GM19351 (cell line): ENCODE measurements around the gene SPX.

Experiments used
- ATAC-seq: cut with Tn5 transposase; IDR thresholded peaks from one replicate; pipeline ENCODE4 v1.9.1; 2021; ENCODE audit warnings: mild to moderate bottlenecking, moderate library complexity; ENCODE audit not compliant: unreplicated experiment

Gene SPX

DNA sequence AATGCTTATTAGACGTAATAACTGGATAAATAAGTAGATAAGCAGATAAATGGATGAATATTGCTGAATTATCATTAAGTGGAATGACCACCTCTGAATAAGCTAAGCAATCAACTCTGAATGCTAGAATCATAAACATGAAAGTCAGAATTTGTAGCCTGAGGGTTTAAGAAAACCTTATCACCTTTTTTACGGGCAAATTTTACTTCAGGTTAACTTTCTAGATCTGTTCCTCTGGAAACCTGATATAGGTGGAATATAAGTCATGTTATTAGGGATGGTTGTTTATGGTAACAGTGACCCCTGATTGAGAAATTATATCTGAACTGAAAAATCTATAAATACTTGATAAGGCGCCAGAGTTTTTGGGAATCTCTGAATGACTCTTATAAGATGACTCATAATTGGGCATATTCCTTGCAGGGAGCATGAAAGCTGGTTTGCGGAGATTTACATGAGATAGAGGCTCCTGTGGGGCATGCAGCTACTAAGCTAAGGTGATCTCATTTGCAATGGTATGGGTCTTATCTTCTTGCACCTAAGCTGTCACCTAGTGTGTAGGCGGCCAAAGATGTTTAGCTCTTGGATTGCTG lies 12.1 kb downstream of the SPX start:
- no peak for ATAC-seq

DNA sequence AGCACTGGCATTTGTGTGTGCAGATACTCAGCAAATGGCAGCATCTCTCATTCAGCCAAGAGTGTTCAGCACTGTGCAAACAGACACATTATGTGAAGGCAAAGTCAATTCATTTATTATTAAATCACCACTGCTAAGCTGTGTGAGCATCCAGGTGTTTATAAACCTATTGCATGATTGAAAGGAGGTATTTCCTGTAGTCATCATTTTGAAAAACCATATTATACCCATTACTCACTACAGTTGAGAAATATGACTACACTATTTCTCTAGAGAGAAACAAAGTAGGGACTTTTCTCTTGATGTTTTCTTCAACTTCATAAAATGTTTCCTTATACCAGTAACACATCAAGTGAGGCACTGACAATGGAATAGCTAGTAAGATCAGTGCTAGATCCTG lies 13.7 kb downstream of the SPX start:
- no peak for ATAC-seq

DNA sequence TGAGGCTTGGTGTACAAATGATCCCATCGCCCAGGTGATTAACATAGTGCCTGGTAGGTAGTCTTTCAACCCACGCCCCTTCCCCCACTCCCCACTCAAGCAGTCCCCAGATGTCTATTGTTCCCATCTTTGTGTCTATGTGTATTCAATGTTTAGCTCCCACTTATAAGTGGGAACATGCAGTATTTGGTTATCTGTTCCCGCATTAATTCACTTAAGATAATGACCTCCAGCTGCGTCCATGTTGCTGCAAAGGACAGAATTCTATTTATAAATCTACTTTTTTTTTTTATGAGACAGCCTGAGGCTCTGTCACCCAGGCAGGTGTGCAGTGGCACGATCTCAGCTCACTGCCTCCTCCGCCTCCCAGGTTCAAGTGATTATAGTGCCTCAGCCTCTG lies 15.7 kb downstream of the SPX start:
- ATAC-seq = no peak

DNA sequence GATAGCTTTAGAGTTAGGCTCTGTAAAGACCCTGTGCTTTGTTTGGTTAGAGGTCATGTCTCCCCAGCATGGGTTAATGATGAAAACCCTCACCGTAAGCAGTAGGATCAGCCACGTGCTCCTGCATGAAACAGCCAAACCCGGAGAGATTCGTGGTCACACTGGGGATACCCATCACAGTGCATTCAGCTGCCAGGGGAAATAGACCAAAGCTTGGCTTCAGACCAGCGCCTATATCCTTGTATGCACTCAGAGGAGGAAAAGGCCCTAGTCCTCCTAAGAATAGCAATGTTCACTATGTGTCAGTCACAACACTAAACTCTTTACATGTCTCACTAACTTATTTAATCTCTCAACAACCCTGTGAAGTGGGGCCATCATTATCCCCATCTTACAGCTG lies 16.3 kb downstream of the SPX start:
- ATAC-seq = no peak

DNA sequence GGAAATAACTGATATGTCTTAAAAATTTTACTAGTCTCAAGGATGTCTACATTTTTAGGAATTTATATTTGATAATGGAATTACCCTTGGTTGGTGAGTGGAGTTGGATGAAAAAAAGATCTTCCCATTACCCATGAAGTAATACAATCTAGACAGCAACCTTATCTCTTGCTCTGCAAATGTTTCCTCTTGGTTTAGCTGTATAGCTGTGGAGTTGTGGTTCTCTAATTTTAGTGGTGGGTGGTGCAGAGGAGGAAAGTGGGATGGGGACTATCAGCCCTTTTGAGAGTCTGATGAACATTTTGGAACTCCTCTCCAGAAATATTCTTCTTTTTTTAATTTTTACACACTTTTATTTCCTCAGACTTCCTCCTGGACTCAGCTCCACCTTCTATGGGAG lies 17.1 kb downstream of the SPX start:
- no peak for ATAC-seq

DNA sequence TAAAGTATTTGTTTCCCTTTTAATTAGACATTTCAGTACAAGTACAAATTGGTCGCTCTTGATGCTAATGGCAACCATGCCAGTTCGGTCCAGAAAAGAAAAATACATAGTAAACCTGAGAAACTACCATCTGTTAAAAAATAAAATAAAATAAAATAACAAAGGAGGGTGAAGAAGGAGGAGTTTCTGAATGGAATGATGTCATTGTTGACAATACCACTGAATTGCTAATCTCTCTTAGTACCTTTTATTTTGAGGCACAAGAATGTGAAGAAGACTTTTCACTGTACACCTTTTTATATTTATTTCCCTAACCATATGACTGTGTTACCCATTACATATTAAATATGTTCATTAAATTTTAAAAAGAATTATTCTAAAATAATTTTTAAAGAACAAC lies 19.5 kb downstream of the SPX start:
- ATAC-seq = no peak

DNA sequence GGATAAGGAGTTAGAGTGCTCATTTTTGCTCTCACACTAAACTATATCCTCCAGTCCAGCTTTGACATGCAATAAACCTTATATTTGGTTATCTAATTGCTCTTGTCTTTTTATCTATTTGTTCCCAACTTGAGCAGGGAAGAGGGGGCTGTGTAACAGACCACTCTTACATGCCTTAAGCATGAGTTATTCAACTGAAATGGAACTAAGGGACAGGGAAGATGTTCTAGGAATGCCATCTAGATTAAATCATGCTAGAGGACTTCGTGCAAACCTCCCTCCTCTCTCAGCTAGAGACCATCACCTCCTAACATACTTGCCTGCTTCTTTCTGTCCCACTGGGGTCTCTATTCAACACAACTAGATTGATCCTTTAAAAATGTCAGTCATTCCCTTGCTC lies 20.6 kb downstream of the SPX start:
- no peak for ATAC-seq

DNA sequence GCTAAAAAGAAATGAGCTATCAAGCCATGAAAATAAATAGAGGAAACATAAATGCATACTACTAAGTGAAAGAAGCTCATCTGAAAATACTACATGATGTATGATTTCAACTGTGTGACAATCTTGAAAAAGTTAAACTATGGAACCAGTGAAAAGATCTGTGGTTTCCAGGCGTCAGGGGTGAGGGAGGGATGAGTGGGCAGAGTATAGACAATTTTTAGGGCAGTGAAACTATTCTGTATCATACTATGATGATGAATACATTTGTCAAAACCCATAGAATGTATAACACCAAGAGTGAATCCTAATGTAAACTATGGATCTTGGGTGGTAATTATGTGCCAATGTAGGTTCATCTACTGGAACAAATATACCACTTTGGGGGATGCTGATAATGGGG lies 21.3 kb downstream of the SPX start:
- ATAC-seq = no peak

DNA sequence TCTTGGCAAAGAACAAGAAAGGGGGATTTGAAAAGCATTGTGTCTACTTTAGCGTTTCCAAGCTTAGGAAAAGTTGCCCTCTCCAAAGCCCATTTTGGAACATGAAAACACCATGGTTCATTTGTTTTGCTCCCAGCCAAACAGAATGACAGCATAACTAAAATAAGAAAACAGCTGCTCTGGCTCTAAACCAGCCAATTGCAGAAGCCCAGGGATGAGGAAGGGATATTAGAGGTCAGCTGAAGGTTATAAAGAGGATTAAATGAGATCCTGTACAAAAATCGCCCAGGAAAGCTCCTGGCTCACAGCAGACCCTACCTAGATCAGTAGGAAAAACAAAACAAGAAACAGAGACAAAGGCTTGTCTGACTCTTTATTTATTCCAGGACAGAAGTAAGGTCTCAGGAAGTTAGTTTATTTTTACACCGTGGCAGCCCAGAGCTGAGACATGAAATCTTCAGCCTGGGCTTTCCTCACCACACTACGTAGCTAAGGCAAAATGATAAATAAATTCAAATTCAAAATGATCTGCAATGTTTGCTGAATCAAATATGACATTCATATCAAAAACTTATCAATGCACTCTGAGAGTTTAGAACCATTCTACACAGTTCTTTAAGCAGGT lies 25.9 kb downstream of the SPX start:
- no peak for ATAC-seq

DNA sequence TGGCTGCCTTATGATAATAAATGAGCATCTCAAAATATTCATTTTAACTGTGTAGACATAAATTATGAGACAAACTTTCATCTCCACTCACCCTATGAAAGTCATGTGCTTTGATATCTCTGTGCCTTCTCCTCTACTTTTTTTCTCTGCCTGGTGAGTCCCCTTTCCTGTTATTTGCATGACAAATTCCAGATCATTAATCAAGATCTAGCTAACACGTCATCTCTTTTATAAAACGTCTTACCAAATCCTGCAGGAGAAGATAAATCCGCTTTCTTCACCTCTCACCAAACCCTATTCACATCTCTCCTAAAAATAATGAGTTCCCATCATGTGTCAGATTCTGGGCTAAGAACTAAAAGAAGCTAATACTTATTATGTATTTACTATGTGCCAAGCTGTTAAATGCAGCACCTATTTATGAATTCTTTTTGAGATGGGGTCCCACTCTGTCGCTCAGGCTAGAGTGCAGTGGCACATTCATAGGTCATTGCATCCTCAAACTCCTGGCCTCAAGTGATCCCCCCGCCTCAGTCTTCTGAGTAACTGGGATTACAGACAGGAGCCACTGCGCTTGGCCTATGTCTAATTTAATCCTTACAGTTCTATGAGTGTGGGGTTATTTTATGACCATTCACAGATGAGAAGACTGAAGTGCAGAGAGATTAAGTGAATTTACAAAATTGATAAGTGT lies 26.7 kb downstream of the SPX start:
- ATAC-seq = no peak

DNA sequence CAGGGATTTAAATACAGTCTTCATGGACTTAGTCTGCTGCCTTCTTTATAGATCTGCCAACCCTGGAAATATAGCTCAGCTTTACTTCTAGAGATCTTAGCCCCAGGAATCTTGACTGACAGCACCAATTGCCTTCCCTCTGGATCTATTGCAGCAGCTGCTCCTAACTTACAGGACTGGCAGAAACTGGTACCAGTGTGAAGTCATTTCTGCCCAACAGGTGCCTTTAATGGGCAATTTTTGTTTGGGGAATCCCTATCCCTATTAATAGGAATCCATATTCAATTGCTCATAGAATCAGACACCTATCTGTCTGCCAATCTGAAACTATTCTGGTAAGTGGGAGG lies 27.2 kb downstream of the SPX start:
- ATAC-seq = no peak

DNA sequence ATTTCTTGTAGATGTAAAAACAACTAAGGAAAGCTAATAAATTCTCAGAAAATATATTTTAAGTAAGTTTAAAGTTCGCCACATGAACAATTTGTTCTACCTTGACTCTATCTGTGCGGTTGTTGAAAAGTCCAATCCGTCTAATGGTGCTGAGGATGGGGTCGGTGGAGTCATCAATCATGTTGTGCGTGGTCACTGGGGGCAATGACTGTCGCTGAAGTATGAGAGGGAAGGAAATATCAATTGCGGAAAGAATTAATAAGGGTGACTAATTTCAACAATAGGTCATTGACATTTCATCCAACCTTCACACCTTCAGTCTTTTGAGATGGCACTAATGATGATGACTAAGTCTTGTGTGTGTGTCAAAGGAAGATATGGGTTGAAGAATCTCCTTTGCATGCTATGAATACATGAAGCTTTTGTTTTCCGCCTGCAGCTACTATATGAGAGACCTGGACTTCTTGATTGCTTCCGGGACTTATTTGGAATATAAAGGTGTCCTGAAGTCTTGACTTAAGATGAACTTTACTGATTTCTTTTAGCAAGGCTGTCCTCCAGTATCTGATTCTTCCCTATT lies 32.1 kb downstream of the SPX start:
- ATAC-seq = no peak

DNA sequence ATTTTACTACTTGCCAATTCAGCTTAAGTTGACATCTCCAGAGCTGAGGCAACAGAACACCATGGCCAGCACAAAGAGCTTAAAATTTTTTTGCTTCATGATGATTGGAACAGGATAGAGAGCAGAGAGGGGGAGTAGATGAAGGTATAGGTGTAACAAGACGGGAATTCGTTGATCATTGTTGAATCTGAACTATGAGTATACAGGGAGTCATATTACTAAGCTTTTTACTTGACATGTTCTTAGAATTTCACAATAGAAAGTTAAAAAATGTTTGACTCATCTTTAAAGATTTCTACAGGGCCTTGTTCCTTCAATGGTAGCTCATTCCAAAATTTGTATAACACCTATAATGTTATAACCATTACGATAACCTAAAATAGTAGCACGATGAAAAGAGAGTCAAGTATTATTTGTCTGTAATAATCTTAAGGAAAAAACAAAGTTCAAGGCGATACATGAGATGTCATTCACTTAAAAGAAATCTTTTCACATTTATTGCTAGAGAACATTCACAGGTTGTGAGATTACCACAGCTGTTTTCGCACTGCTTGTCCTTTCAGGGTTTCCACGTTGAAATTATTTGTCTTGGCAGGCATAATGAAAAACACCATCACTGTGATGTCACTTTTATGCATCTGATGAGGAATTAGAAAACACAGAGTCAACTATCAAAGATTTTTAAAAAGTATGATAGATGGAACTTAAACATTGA lies 33.9 kb downstream of the SPX start:
- ATAC-seq = no peak

DNA sequence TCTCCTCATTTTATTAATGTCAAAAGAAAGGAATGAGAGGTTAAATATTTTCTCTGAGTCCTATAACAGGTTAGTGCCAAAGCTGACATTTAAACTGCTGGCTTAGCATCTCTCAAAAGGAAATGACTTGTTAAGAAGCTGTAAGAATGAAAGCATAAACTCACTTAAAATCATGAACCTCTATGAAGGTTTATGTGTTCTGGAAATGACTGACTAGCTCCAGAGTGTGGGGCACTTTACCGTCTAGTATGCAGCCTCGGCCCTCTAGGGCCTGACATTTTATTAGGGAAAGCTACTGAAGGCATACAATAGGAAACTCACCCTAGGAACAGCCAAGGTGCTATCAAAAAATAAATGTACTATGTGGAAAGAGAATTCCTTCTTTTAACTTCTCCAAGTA lies 35.1 kb downstream of the SPX start:
- no peak for ATAC-seq

DNA sequence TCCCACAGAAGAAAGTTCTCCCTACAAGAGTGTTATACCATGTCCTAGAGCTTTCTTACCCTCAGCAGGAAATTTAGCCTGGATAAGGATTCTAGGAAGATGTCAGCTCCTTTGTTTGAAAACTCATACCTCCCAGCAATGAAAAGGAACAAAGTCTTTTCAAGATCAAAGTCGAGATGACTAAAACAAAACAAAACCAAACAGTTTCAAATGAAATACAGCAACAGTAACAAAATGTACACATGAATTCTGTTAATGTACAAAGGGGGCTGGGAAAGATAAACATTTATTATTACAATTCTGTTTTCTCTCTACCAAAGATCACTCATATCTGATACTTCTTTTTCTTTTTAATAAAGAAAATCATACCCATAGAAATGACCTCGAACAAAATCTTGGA lies 36.8 kb downstream of the SPX start:
- no peak for ATAC-seq

DNA sequence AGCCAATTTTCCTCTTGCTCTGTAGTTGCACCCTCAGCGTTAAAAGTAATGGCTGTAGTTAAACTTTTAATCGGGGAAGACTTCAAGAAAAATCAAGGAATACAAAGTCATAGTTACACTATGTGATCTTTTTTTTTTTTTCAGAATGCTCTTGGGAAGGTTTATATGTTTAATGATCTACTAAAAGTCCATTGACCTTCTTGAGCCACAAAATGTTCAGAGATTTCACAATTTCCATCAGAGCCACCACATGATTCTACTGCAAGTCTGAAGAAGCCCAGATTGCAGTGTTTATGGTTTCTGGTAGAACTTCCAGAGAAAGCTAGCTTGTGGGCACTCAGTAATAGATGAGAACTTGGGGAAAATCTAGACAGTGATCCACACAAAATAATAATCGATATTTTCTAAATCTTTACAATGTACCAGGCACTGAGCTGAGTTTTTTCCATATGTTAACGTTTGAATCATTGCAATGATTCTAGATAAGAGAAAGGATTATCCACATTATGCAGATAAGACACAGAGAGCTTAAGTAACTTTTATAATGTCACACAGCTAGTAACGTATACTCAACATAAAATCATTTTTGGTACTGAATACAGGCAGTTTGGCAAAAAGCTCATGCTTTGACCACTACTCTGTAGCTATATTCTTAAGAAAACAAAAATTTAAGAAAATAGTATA lies 40.3 kb downstream of the SPX start:
- ATAC-seq = no peak

DNA sequence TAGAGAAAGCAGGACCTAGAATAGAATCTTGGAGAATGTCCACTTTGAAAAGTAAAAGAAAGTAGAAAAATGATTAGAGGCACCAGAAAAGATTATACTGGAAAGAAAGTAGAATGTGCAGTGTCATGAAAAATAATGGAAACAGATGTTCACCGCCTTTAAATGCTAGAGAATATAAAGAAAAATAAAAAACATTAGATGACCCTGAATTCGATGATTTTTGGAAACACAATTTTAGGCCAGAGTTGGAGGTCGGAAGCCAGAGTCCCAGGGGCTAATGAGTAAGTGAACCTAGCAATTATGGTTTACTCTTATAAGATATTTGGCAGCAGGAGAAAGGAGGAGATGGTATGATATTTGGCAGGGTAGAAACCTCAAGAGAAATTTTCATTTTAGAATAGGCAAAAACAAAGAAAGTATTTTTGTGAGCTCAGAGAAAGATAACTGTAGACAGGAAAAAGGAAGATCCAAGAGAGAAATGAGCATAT lies 40.9 kb downstream of the SPX start:
- no peak for ATAC-seq

DNA sequence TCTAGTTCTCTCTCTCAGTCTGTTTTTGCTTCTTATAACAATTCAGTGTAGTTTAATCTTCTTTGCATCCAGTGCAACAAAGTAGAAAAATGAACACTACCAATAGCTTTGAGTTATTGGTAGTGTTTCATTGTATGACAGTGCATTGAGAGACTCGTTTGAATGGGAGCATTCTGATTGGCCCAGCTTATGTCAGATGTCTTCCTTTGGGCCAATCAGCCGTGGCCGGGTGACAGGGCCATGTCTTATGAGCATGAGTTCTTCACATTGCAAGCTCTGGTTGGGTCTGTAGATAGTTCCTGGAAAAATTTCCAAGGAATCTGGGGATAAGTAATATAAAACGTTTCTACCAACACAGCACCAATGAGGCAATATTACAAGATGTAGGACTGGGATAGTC lies 42.0 kb downstream of the SPX start:
- no peak for ATAC-seq

DNA sequence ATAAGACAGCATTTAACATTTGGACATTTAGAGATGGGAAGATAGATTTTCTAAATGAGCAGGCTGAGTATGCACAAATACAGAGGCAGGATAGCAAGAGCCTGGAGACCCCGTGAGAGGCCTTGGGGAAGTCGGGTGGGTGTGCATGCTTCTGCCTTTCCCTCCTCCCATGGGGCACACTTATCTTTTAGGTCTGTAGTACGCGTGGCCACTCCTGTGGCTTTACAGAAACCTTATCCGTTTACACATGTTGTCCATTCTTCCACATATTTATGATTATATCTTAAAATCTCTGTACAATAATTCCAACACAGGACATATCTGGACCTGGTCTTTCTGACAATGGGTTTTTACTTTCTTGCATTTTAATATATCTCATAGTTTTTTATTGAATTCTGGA lies 45.0 kb downstream of the SPX start:
- no peak for ATAC-seq

DNA sequence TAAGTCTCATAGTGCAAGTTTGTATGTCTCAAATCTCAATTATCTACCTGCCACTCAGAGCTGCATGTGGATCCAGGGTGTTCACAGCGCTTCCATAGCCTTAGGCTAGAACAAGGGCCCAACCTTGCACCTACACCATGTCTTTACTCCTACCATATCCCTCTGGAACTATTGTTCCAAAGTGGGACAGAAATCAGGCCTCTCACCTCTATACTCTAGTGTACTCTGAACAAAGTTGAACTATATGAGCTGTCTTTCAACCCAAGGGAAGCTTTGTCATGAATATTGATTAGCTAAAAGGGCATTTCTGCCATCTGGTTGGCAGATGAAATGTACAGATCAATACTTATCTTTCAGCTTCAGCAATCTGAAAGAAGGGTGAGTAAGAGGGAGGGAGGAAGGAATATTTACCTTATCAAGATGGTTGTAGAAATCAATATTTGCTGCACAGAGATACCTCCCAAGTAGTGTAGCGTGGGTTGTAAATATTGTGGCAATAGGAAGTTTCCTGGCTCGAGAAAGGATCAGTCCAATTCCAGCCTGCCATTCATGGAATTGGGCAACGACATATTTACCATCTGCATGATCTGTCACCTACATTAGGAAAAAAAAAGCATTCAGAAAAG lies 47.8 kb downstream of the SPX start:
- no peak for ATAC-seq

DNA sequence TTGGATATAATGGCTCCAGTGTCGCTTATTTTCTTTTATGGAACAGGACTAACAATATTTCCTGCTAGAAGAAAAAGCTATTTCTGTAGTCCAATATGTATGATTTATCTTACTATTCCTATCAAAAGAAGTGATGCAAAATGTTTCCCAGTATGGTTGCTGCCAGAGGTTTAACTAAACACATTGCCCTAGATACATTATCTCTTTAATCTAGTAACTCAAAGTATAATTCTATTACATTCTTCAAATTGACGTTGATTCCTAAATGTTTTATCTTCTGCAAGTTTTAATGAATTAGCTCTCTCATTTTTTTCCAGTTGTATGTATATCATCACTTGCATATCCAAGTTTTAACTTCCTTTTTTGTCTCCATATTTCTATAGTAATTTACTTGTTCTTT lies 50.3 kb downstream of the SPX start:
- no peak for ATAC-seq
